GM19043 (cell line): ENCODE results near the gene OR1L8.

Source experiments
- ATAC-seq: cut with Tn5 transposase; IDR thresholded peaks from one replicate; pipeline ENCODE4 v1.9.1; 2021; ENCODE audit warnings: low read depth; ENCODE audit not compliant: unreplicated experiment

Gene OR1L8

GRCh38 chr9:122518841-122519240 lies 64.3 kb downstream of the OR1L8 start, which contains the start of gene OR1J4:
Gene OR1J4, plus strand, starts transcription at chr9:122519141. Its CDS starts 0 bp downstream, at chr9:122519141.
- ATAC-seq = no peak

- ATAC-seq = no peak
These were observed 65.0 kb downstream of the OR1L8 start for GRCh38 chr9:122518226-122518625.
